Panc1 (cell line): Measurements from ENCODE around the gene CACNA1A. TPM values are rescaled to one million over a fixed set of nuclear protein-coding genes. Genes with fewer than 3 reads are reported as not detected.

ENCODE experiments used
- ATAC-seq: fragments of 200-7000 bp; cut with Tn5 transposase; 2 replicates; pipeline ENCODE4 v1.9.1; 2020; ENCODE audit warnings: mild to moderate bottlenecking, moderate library complexity
- BruUV-seq: library from RNA; stranded (reverse); fragments of 400-500 nt; replicated peaks from 2 replicates; lab custom pipeline; 2021; lab: Mats Ljungman, UMichigan
- CTCF ChIA-PET: fragments of 300-600 bp; sonication (Branson Sonifier 250); formaldehyde crosslinking; loops from one replicate; lab custom pipeline; 2022; ENCODE audit warnings: antibody characterized with exemption; lab: Charles Lee
- POLR2A ChIA-PET: fragments of 300-600 bp; sonication (Branson Sonifier 250); formaldehyde crosslinking; loops from one replicate; lab custom pipeline; 2022; ENCODE audit warnings: antibody characterized with exemption; lab: Charles Lee
- DNase-seq: peaks from one replicate; pipeline ENCODE4 v3.0.0-alpha.2; 2010; ENCODE audit warnings: low read depth, low spot score
- H3K27ac ChIP-seq: 2 replicates; pipeline ENCODE4 v1.5.1; 2011; ENCODE audit warnings: mild to moderate bottlenecking, low read length, inconsistent platforms
- H3K27me3 ChIP-seq: fragments of 200-500 bp; sonication (Bioruptor generic); 2 replicates; pipeline ENCODE4 v1.6.0; 2014; ENCODE audit warnings: low read length, inconsistent platforms; ENCODE audit not compliant: control insufficient read depth, insufficient read depth
- H3K36me3 ChIP-seq: fragments of 200-500 bp; sonication (Bioruptor generic); 2 replicates; pipeline ENCODE4 v1.5.1; 2014; ENCODE audit warnings: inconsistent platforms, mild to moderate bottlenecking, low read length, moderate library complexity; ENCODE audit not compliant: control insufficient read depth, insufficient read depth
- H3K4me1 ChIP-seq: 2 replicates; pipeline ENCODE4 v1.5.1; 2011; ENCODE audit warnings: inconsistent platforms, mild to moderate bottlenecking, low read length, moderate library complexity; ENCODE audit not compliant: control insufficient read depth, insufficient read depth
- H3K4me3 ChIP-seq, 2 experiments: 2 replicates each; pipeline ENCODE4 v1.5.1; 2011 to 2012; ENCODE audit warnings: low read depth in 2 of 2, low read length in 2 of 2, mild to moderate bottlenecking in 2 of 2, inconsistent platforms in 1 of 2, moderate library complexity in 1 of 2
- H3K9me3 ChIP-seq: fragments of 200-500 bp; sonication (Bioruptor generic); 2 replicates; pipeline ENCODE4 v1.5.1; 2014; ENCODE audit warnings: low read depth, mild to moderate bottlenecking, inconsistent platforms, low read length, moderate library complexity; ENCODE audit not compliant: control insufficient read depth, insufficient read depth
- POLR2AphosphoS5 ChIP-seq: IDR thresholded peaks from 2 replicates; pipeline ENCODE4 v1.6.1; 2012; ENCODE audit warnings: mild to moderate bottlenecking, low read depth, low read length, moderate library complexity
- SIN3A ChIP-seq: IDR thresholded peaks from 2 replicates; pipeline ENCODE4 v1.6.1; 2012; ENCODE audit warnings: low read depth, mild to moderate bottlenecking, low read length, moderate library complexity, borderline replicate concordance; ENCODE audit not compliant: insufficient read depth
- TCF7L2 ChIP-seq: IDR thresholded peaks from 2 replicates; pipeline ENCODE4 v1.6.1; 2011; ENCODE audit warnings: mild to moderate bottlenecking, low read depth, low read length, inconsistent platforms
- in situ Hi-C: cut with HindIII; loops from 2 replicates; pipeline ENCODE4 v1.10.0; 2016; ENCODE audit warnings: low sequenced_read_pairs, low pct_unique_long_range_greater_than_20kb
- intact Hi-C: fragments of 100-400 bp; cut with micrococcal nuclease; formaldehyde crosslinking; loops from one replicate; pipeline ENCODE4 v1.10.0; 2022; ENCODE audit not compliant: unreplicated experiment
- total RNA-seq: library from RNA; stranded (reverse); gene quantifications from one replicate; pipeline ENCODE4 v1.2.1, GENCODE V29; 2021; ENCODE audit not compliant: unreplicated experiment
- TF ChIP-seq, protein P1 (sequence below), 2 experiments: IDR thresholded peaks; 2 replicates each; pipeline ENCODE4 v1.6.1; 2011 to 2012; ENCODE audit warnings: low read depth in 2 of 2, control low read depth in 1 of 2, low read length in 1 of 2, mild to moderate bottlenecking in 1 of 2, moderate library complexity in 1 of 2; ENCODE audit not compliant: insufficient read depth in 1 of 2
- TF ChIP-seq, protein P2 (sequence below): fragments of 450-650 bp; IDR thresholded peaks from 2 replicates; pipeline ENCODE4 v1.5.1; 2017; ENCODE audit warnings: mild to moderate bottlenecking

Gene CACNA1A
- total RNA-seq, 1 experiment from 2014 or later, result 0.51 TPM

DNA sequence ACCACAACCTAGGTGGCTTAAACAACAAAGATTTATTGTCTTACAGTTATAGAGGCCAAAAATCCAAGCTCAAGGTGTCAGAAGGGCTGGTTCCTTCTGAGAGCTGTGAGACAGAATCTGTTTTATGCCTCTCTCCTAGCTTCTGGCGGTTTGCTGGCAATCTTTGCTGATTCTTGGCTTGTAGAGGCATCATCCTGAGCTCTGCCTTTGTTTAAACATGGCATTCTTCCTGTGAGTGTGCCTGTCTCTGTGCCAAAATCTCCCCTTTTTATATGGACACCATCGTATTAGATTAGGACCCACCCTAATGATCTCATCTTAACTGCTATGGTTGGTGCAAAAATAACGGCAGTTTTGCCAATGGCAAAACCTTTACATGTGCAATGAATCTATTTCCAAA is 169.1 kb downstream of the CACNA1A start:
- TF ChIP-seq, protein P1, sequence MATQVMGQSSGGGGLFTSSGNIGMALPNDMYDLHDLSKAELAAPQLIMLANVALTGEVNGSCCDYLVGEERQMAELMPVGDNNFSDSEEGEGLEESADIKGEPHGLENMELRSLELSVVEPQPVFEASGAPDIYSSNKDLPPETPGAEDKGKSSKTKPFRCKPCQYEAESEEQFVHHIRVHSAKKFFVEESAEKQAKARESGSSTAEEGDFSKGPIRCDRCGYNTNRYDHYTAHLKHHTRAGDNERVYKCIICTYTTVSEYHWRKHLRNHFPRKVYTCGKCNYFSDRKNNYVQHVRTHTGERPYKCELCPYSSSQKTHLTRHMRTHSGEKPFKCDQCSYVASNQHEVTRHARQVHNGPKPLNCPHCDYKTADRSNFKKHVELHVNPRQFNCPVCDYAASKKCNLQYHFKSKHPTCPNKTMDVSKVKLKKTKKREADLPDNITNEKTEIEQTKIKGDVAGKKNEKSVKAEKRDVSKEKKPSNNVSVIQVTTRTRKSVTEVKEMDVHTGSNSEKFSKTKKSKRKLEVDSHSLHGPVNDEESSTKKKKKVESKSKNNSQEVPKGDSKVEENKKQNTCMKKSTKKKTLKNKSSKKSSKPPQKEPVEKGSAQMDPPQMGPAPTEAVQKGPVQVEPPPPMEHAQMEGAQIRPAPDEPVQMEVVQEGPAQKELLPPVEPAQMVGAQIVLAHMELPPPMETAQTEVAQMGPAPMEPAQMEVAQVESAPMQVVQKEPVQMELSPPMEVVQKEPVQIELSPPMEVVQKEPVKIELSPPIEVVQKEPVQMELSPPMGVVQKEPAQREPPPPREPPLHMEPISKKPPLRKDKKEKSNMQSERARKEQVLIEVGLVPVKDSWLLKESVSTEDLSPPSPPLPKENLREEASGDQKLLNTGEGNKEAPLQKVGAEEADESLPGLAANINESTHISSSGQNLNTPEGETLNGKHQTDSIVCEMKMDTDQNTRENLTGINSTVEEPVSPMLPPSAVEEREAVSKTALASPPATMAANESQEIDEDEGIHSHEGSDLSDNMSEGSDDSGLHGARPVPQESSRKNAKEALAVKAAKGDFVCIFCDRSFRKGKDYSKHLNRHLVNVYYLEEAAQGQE (IDR thresholded peaks at IDR 0.05; ENCODE audit: insufficient read depth in 1 of 2, low read depth in 2 of 2, low read length in 1 of 2), result no peak
- no peak for TF ChIP-seq POLR2AphosphoS5
- BruUV-seq, result no TSS peak

DNA sequence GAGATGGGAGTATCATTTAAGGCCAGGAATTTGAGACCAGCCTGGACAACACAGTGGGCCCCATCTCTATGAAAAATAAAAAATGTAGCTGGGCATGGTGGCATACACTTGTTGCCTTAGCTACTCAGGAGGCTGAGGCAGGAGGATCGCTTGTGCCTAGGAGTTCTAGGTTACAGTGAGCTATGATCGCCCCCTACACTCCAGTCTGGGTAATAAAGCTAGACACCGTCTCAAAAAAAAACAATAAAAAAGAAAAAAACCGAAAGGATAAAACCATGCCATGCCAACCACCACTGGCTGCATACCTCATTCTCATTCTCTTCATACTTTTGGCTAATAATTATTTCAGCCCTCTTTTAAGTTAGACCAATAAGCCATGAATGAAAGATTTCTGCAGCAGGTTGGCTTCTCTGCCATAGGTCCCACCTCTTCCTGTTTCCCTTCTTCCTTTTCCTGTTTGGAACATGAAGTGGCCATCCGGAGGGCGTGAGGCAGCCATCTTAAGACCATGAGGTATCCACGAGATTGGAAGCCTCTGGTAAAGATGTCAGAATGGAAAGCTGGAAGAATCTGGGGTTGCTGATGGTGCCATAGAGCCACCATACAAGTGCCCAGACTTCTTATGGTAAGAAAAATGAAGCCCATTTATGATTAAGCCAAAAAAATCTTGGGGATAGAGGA is 171.3 kb downstream of the CACNA1A start:
- in situ Hi-C loops, result no loop called here
- peaks cover 6% of the 10 kb centered on the region; the same call in 1 of the 2 replicates for H3K36me3 ChIP-seq
- ChIA-PET CTCF (interaction anchor here (0.5 to 0.6 kb wide), 2 partner anchors 53 to 57 kb away, joined by 3 read pairs; no protein-coding TSS in a partner anchor), POLR2A (no interaction called here)
- H3K4me3 ChIP-seq, result no peak overlapping the region
- TF ChIP-seq POLR2AphosphoS5, result no peak
- no peak for TF ChIP-seq TCF7L2
- TF ChIP-seq, protein P2, sequence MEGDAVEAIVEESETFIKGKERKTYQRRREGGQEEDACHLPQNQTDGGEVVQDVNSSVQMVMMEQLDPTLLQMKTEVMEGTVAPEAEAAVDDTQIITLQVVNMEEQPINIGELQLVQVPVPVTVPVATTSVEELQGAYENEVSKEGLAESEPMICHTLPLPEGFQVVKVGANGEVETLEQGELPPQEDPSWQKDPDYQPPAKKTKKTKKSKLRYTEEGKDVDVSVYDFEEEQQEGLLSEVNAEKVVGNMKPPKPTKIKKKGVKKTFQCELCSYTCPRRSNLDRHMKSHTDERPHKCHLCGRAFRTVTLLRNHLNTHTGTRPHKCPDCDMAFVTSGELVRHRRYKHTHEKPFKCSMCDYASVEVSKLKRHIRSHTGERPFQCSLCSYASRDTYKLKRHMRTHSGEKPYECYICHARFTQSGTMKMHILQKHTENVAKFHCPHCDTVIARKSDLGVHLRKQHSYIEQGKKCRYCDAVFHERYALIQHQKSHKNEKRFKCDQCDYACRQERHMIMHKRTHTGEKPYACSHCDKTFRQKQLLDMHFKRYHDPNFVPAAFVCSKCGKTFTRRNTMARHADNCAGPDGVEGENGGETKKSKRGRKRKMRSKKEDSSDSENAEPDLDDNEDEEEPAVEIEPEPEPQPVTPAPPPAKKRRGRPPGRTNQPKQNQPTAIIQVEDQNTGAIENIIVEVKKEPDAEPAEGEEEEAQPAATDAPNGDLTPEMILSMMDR, result no peak
- TF ChIP-seq, protein P1 (IDR thresholded peaks at IDR 0.05; ENCODE audit: insufficient read depth in 1 of 2, low read depth in 2 of 2, low read length in 1 of 2), result no peak
- TF ChIP-seq SIN3A, result no peak
- H3K9me3 ChIP-seq, result no peaks in the 10 kb centered on the region
- H3K27ac ChIP-seq, result no peak overlapping the region
- DNase-seq (no peak), ATAC-seq (no peak)
- no peaks in the 10 kb centered on the region for H3K27me3 ChIP-seq
- no peaks in the 10 kb centered on the region for H3K4me1 ChIP-seq
- BruUV-seq, result no TSS peak
- intact Hi-C loops, result no loop called here

More for the DNA sequence above, 169.1 kb downstream of the CACNA1A start:
- DNase-seq, result no peak
- Histone ChIP-seq H3K36me3 (peaks cover 6% of the 10 kb centered on the region; the same call in 1 of the 2 replicates), H3K27ac (no peak overlapping the region), H3K4me1 (no peaks in the 10 kb centered on the region), H3K4me3 (no peak overlapping the region), H3K27me3 (no peaks in the 10 kb centered on the region), H3K9me3 (no peaks in the 10 kb centered on the region)
- intact Hi-C loops (no loop called here), in situ Hi-C loops (no loop called here)
- CTCF ChIA-PET, result interaction anchor here (0.6 kb wide), 1 partner anchor 1138 kb away, joined by 3 read pairs; the partner anchor contains the start of gene PTGER1
- POLR2A ChIA-PET, result no interaction called here
- ATAC-seq, result no peak
